Activated CD8-positive, alpha-beta T cell treated with anti-CD3 and anti-CD28 coated beads for 36 hours (primary cell): ENCODE data around the gene DMRTB1. TPM values are rescaled to one million over a fixed set of nuclear protein-coding genes. Genes with fewer than 3 reads are reported as not detected.

Experiments
- ATAC-seq: fragments of 200-7000 bp; cut with Tn5 transposase; one replicate; pipeline ENCODE4 v1.10.0; 2021; ENCODE audit warnings: mild to moderate bottlenecking, moderate library complexity
- CTCF ChIA-PET: fragments of 350-600 bp; sonication (Branson Sonifier 250); formaldehyde crosslinking; loops from one replicate; lab custom pipeline; 2021; ENCODE audit warnings: antibody characterized with exemption; lab: Charles Lee
- POLR2A ChIA-PET: fragments of 350-600 bp; sonication (Branson Sonifier 250); formaldehyde crosslinking; loops from one replicate; lab custom pipeline; 2021; ENCODE audit warnings: antibody characterized with exemption; lab: Charles Lee
- DNase-seq: peaks from one replicate; pipeline ENCODE4 v3.0.0-alpha.2; 2020
- H3K27ac Mint-ChIP-seq: one replicate; pipeline ENCODE4 v1.8.0; 2021; ENCODE audit warnings: mild to moderate bottlenecking, mixed read lengths
- H3K27me3 Mint-ChIP-seq: one replicate; pipeline ENCODE4 v1.8.0; 2021; ENCODE audit warnings: mixed read lengths
- H3K36me3 Mint-ChIP-seq: one replicate; pipeline ENCODE4 v1.8.0; 2021; ENCODE audit warnings: low read depth, mixed read lengths
- H3K4me1 Mint-ChIP-seq: one replicate; pipeline ENCODE4 v1.8.0; 2021; ENCODE audit warnings: low read depth, mixed read lengths
- H3K4me3 Mint-ChIP-seq: one replicate; pipeline ENCODE4 v1.8.0; 2021; ENCODE audit warnings: mild to moderate bottlenecking, moderate library complexity, mixed read lengths
- H3K9me3 Mint-ChIP-seq: one replicate; pipeline ENCODE4 v1.8.0; 2021; ENCODE audit warnings: mixed read lengths
- CTCF ChIP-seq: fragments of 200-600 bp; IDR thresholded peaks from one replicate; pipeline ENCODE4 v1.8.0; 2022; ENCODE audit warnings: antibody characterized with exemption, mild to moderate bottlenecking
- intact Hi-C: fragments of 100-400 bp; cut with micrococcal nuclease; formaldehyde crosslinking; loops from one replicate; pipeline ENCODE4 v1.10.0; 2022
- total RNA-seq, 2 experiments: library from RNA; stranded (reverse); gene quantifications; one replicate each; pipeline ENCODE4 v1.2.3, GENCODE V29; 2021

DMRTB1 gene
- total RNA-seq, 2 experiments from 2014 or later = not detected

GRCh38 chr1:53503433-53504217 is 44.4 kb downstream of the DMRTB1 start:
- Mint-ChIP-seq H3K27me3 (no peaks in the 10 kb centered on the region), H3K36me3 (no peaks in the 10 kb centered on the region), H3K9me3 (no peaks in the 10 kb centered on the region), H3K4me3 (no peak overlapping the region), H3K4me1 (peaks cover 5% of the 10 kb centered on the region), H3K27ac (no peak overlapping the region)
- ChIA-PET CTCF (no interaction called here), POLR2A (no interaction called here)
- no peak for ATAC-seq
- no peak for TF ChIP-seq CTCF
- intact Hi-C loops = no loop called here
- no peak for DNase-seq

GRCh38 chr1:53504901-53505300 is 45.7 kb downstream of the DMRTB1 start:
- ChIA-PET CTCF (no interaction called here), POLR2A (no interaction called here)
- no peak overlapping the region for H3K27ac Mint-ChIP-seq
- H3K9me3 Mint-ChIP-seq = no peaks in the 10 kb centered on the region
- H3K4me1 Mint-ChIP-seq = no peaks in the 10 kb centered on the region
- no peaks in the 10 kb centered on the region for H3K36me3 Mint-ChIP-seq
- ATAC-seq (no peak), DNase-seq (no peak)
- no peak for TF ChIP-seq CTCF
- intact Hi-C loops = no loop called here
- no peaks in the 10 kb centered on the region for H3K27me3 Mint-ChIP-seq
- no peak overlapping the region for H3K4me3 Mint-ChIP-seq

GRCh38 chr1:53505401-53505800 is 46.2 kb downstream of the DMRTB1 start:
- H3K9me3 Mint-ChIP-seq = no peaks in the 10 kb centered on the region

GRCh38 chr1:53505891-53506290 is 46.7 kb downstream of the DMRTB1 start:
- ATAC-seq = no peak
- intact Hi-C loops = no loop called here
- TF ChIP-seq CTCF = no peak
- no peaks in the 10 kb centered on the region for H3K36me3 Mint-ChIP-seq
- H3K27ac Mint-ChIP-seq = no peak overlapping the region
- DNase-seq = no peak
- no peaks in the 10 kb centered on the region for H3K9me3 Mint-ChIP-seq
- CTCF ChIA-PET = no interaction called here
- no peaks in the 10 kb centered on the region for H3K27me3 Mint-ChIP-seq
- no peaks in the 10 kb centered on the region for H3K4me1 Mint-ChIP-seq
- POLR2A ChIA-PET = no interaction called here
- H3K4me3 Mint-ChIP-seq = no peak overlapping the region

More at GRCh38 chr1:53505401-53505800, 46.2 kb downstream of the DMRTB1 start:
- DNase-seq (no peak), ATAC-seq (no peak)
- intact Hi-C loops = no loop called here
- Mint-ChIP-seq H3K27me3 (no peaks in the 10 kb centered on the region), H3K4me3 (no peak overlapping the region), H3K36me3 (no peaks in the 10 kb centered on the region), H3K4me1 (no peaks in the 10 kb centered on the region), H3K27ac (no peak overlapping the region)
- ChIA-PET CTCF (no interaction called here), POLR2A (no interaction called here)
- no peak for TF ChIP-seq CTCF

GRCh38 chr1:53506355-53507050 is 47.3 kb downstream of the DMRTB1 start:
- no peak for TF ChIP-seq CTCF
- Mint-ChIP-seq H3K36me3 (no peaks in the 10 kb centered on the region), H3K4me1 (no peaks in the 10 kb centered on the region), H3K27me3 (no peaks in the 10 kb centered on the region), H3K4me3 (no peak overlapping the region), H3K27ac (no peak overlapping the region), H3K9me3 (no peaks in the 10 kb centered on the region)
- no peak for DNase-seq
- no peak for ATAC-seq
- ChIA-PET POLR2A (no interaction called here), CTCF (no interaction called here)
- intact Hi-C loops = no loop called here
